GM10266 (cell line): Measurements from ENCODE around the gene BBX.

Source experiments
- DNase-seq: peaks from one replicate; pipeline ENCODE4 v3.0.0; 2012; ENCODE audit errors: extremely low spot score
- TF ChIP-seq, protein P1 (sequence below): IDR thresholded peaks from 2 replicates; pipeline ENCODE4 v1.5.1; 2012; ENCODE audit warnings: mild to moderate bottlenecking, low read depth; ENCODE audit not compliant: control insufficient read depth, insufficient read depth; ENCODE audit errors: missing control alignments

BBX gene

GRCh38 chr3:107619549-107619948 lies 96.8 kb downstream of the BBX start:
- TF ChIP-seq, protein P1, sequence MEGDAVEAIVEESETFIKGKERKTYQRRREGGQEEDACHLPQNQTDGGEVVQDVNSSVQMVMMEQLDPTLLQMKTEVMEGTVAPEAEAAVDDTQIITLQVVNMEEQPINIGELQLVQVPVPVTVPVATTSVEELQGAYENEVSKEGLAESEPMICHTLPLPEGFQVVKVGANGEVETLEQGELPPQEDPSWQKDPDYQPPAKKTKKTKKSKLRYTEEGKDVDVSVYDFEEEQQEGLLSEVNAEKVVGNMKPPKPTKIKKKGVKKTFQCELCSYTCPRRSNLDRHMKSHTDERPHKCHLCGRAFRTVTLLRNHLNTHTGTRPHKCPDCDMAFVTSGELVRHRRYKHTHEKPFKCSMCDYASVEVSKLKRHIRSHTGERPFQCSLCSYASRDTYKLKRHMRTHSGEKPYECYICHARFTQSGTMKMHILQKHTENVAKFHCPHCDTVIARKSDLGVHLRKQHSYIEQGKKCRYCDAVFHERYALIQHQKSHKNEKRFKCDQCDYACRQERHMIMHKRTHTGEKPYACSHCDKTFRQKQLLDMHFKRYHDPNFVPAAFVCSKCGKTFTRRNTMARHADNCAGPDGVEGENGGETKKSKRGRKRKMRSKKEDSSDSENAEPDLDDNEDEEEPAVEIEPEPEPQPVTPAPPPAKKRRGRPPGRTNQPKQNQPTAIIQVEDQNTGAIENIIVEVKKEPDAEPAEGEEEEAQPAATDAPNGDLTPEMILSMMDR: no peak
- DNase-seq: no peak

GRCh38 chr3:107620534-107620933 lies 97.8 kb downstream of the BBX start:
- TF ChIP-seq, protein P1: no peak
- DNase-seq: no peak

DNA sequence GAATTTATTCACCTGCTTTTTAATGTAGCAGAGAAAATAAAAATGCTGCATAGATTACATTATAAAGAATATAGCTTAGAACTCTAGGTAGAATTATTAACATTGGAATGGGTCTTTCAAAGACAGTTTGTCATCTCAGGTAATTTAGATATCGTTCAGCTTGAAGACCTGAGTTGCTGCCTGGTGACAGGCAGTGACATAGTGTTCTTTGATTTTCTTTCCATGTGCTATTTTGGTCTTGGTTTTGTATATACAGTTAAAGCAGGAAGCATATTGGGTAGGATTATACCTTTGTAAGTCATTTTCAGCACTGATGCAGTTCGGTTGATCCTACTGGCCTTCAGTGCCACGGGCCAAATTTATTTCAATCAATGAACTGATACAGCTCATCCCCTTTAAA lies 98.7 kb downstream of the BBX start:
- TF ChIP-seq, protein P1: no peak
- DNase-seq: no peak

- TF ChIP-seq, protein P1: no peak
- DNase-seq: no peak
These were observed 105.3 kb downstream of the BBX start for GRCh38 chr3:107627962-107628542.

DNA sequence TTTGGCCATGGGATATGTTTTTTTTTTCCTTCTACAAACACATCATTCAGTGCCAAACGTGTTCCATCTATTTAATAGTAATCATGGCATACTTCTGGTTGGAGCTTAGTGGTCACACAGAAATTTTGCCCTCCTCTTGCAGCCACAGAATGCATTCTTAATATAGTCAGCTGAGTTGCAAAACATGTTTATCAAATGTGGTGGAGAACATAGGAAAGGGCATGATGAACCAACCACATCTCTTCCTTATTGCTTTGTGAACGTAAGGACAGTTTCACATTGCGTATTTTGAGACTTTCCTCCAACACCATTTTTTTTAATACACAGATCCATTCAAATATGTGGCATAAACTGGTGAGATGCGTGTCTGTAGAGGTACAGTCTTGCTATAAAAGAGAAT lies 106.8 kb downstream of the BBX start:
- no peak for DNase-seq

DNA sequence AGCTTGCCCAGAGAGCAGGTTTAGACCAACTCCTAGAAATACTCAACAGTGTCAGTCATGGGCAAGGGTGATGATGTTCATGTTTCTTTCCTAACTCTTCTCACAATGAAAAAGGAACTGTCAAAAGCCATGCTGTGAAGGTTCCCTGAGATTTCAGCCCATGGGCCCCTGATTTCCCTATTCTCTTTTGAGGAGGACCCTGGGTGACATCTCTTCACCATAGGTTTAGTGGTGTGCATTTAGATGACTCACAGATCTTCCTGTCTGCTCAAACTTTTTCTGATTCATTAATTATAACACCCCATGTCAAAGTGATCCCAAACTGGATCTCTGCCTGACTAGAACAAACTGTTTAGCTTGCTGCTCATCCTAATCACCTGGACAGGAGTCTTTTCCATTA lies 108.0 kb downstream of the BBX start:
- TF ChIP-seq, protein P1: no peak
- DNase-seq: no peak

More for the DNA sequence above, 106.8 kb downstream of the BBX start:
- TF ChIP-seq, protein P1: no peak

DNA sequence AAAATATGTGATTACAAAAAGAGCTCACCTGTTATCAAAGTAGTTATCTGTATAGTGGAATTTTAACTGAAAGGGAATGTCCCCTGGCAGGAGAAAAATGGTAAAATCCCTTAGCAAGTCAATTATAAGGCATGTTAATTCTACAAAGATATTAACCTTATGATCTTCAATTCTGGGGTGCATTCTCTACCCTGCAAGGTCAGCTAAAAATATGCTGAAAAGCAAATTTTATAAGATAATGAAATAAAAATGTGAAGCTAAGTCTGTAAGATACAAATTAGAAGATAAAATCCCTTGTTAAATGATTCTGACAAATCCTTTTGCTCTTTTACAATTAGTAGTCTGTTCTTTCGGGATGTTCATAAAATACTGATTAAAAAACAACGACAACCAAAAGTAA lies 109.8 kb downstream of the BBX start:
- TF ChIP-seq, protein P1: no peak
- DNase-seq: no peak
